ENCODE data around the gene CAMK4.

CAMK4 gene

DNA sequence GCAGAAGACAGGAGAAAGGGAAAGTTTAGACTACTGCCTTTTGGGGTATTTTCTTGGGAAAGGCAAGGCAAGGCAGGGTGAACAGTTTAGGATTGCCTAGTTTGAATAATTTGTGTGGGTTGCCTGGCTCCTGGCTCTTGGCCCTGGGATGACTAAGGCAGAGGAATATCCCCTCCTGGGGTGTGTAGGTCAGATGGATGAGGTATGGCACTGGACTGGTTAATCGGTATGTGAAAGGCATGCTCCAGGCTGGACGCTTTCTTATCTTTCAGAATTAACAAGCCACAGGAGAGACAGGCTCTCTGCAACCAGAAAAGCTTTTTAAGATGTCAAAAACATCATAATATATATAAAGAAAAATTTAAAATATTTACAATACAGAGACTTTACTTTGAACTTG lies 229.6 kb downstream of the CAMK4 start:
- ChIA-PET CTCF (interaction anchor here (0.7 kb wide), 1 partner anchor 688 kb away, joined by 3 read pairs; no protein-coding TSS in a partner anchor), POLR2A (interaction anchor here (1.1 kb wide), 1 partner anchor 58 kb away, joined by 3 read pairs; no protein-coding TSS in a partner anchor)
- Histone ChIP-seq H3K36me3 (ENCODE audit: control insufficient read depth in 2 of 2, insufficient read depth in 1 of 2, low read length in 2 of 2) (no peaks in the 10 kb centered on the region), H3K4me1 (ENCODE audit: control insufficient read depth, insufficient read depth, low read length) (peaks cover 21% of the 10 kb centered on the region), H3K4me3 (ENCODE audit: low read depth, low read length) (peak overlapping the region; percentile 11), H3K9me3 (ENCODE audit: control insufficient read depth, insufficient read depth, low read depth, low read length) (no peaks in the 10 kb centered on the region), H3K27ac (ENCODE audit: extremely low read depth, low read depth, low read length) (peak overlapping the region; percentile 95)
- no peak for TF ChIP-seq ZNF626 (tag by site-specific recombination; IDR thresholded peaks at IDR 0.05)
- TF ChIP-seq YY1 (tag by site-specific recombination; IDR thresholded peaks at IDR 0.05) = 0 out of 2 replicates have a peak, but pooled peaks have one; percentile 5
- no peak for TF ChIP-seq KLF10 (tag by site-specific recombination; IDR thresholded peaks at IDR 0.05)
- TF ChIP-seq ZNF121 (tag by site-specific recombination; IDR thresholded peaks at IDR 0.05) = no peak
- TF ChIP-seq ZNF548 (tag by site-specific recombination; IDR thresholded peaks at IDR 0.05) = no peak
- TF ChIP-seq ZNF654 (tag by site-specific recombination; IDR thresholded peaks at IDR 0.05; ENCODE audit: low read depth) = no peak
- no peak for TF ChIP-seq ZBTB8A (tag by site-specific recombination; IDR thresholded peaks at IDR 0.05)
- peak; percentile 33; the same call in 1 of the 2 replicates for TF ChIP-seq ZSCAN30 (tag by site-specific recombination; IDR thresholded peaks at IDR 0.05)
- no peak for TF ChIP-seq ZNF645 (tag by site-specific recombination; IDR thresholded peaks at IDR 0.05)
- TF ChIP-seq ZNF335 (tag by site-specific recombination; conservative IDR thresholded peaks at IDR 0.05) = no peak
- no peak for TF ChIP-seq ZBTB20 (tag by site-specific recombination; IDR thresholded peaks at IDR 0.05)
- peak; percentile 73 for TF ChIP-seq GLIS1 (tag by site-specific recombination; IDR thresholded peaks at IDR 0.05)
- TF ChIP-seq, protein P1, sequence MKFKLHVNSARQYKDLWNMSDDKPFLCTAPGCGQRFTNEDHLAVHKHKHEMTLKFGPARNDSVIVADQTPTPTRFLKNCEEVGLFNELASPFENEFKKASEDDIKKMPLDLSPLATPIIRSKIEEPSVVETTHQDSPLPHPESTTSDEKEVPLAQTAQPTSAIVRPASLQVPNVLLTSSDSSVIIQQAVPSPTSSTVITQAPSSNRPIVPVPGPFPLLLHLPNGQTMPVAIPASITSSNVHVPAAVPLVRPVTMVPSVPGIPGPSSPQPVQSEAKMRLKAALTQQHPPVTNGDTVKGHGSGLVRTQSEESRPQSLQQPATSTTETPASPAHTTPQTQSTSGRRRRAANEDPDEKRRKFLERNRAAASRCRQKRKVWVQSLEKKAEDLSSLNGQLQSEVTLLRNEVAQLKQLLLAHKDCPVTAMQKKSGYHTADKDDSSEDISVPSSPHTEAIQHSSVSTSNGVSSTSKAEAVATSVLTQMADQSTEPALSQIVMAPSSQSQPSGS (tag by site-specific recombination; IDR thresholded peaks at IDR 0.05; ENCODE audit: low read depth) = no peak
- TF ChIP-seq FEZF1 (tag by site-specific recombination; IDR thresholded peaks at IDR 0.05) = no peak
- TF ChIP-seq ZNF514 (tag by site-specific recombination; IDR thresholded peaks at IDR 0.05) = no peak
- TF ChIP-seq ZNF555 (tag by site-specific recombination; conservative IDR thresholded peaks at IDR 0.05) = no peak
- TF ChIP-seq ZNF174 (tag by site-specific recombination; IDR thresholded peaks at IDR 0.05) = no peak
- no peak for TF ChIP-seq ZNF792 (tag by site-specific recombination; IDR thresholded peaks at IDR 0.05)
- no peak for TF ChIP-seq HOXD13 (CRISPR knock-in tag; IDR thresholded peaks at IDR 0.05; ENCODE audit: borderline replicate concordance)
- TF ChIP-seq ZNF48 (tag by site-specific recombination; IDR thresholded peaks at IDR 0.05) = no peak
- TF ChIP-seq, protein P2, sequence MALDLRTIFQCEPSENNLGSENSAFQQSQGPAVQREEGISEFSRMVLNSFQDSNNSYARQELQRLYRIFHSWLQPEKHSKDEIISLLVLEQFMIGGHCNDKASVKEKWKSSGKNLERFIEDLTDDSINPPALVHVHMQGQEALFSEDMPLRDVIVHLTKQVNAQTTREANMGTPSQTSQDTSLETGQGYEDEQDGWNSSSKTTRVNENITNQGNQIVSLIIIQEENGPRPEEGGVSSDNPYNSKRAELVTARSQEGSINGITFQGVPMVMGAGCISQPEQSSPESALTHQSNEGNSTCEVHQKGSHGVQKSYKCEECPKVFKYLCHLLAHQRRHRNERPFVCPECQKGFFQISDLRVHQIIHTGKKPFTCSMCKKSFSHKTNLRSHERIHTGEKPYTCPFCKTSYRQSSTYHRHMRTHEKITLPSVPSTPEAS (tag by site-specific recombination; IDR thresholded peaks at IDR 0.05) = no peak
- TF ChIP-seq ZNF37A (tag by site-specific recombination; IDR thresholded peaks at IDR 0.05) = no peak
- no peak for TF ChIP-seq BCL11B (tag by site-specific recombination; IDR thresholded peaks at IDR 0.05; ENCODE audit: low read depth)
- no peak for TF ChIP-seq ZNF76 (tag by site-specific recombination; IDR thresholded peaks at IDR 0.05; ENCODE audit: borderline replicate concordance, low read depth)
- TF ChIP-seq ZXDB (tag by site-specific recombination; IDR thresholded peaks at IDR 0.05) = no peak
- TF ChIP-seq ZBTB1 (tag by site-specific recombination; IDR thresholded peaks at IDR 0.05) = no peak
- no peak for TF ChIP-seq EGR2 (tag by site-specific recombination; IDR thresholded peaks at IDR 0.05; ENCODE audit: low read depth)
- no peak for TF ChIP-seq ZNF311 (tag by site-specific recombination; IDR thresholded peaks at IDR 0.05; ENCODE audit: borderline replicate concordance)
- TF ChIP-seq ZNF221 (tag by site-specific recombination; IDR thresholded peaks at IDR 0.05; ENCODE audit: borderline replicate concordance) = no peak
- no peak for TF ChIP-seq GFI1B (tag by site-specific recombination; IDR thresholded peaks at IDR 0.05)
- no peak for TF ChIP-seq ZNF211 (tag by site-specific recombination; IDR thresholded peaks at IDR 0.05; ENCODE audit: low read depth)
- TF ChIP-seq ZNF138 (tag by site-specific recombination; IDR thresholded peaks at IDR 0.05; ENCODE audit: borderline replicate concordance) = no peak
- no peak for TF ChIP-seq ZNF658 (tag by site-specific recombination; IDR thresholded peaks at IDR 0.05)
- no peak for TF ChIP-seq TRIM28 (IDR thresholded peaks at IDR 0.05; ENCODE audit: borderline replicate concordance, low read length)
- TF ChIP-seq ZNF292 (tag by site-specific recombination; IDR thresholded peaks at IDR 0.05; ENCODE audit: borderline replicate concordance, low read depth) = no peak
- peak; percentile 19; the same call in 1 of the 2 replicates for TF ChIP-seq ZFHX2 (tag by site-specific recombination; conservative IDR thresholded peaks at IDR 0.05)
- no peak for TF ChIP-seq ZNF18 (tag by site-specific recombination; IDR thresholded peaks at IDR 0.05)
- TF ChIP-seq ZNF133 (tag by site-specific recombination; IDR thresholded peaks at IDR 0.05) = no peak

Data from HEK293 (cell line).